Fibroblast of lung (primary cell): ENCODE data around the gene GET3. TPM values are rescaled to one million over a fixed set of nuclear protein-coding genes. Genes with fewer than 3 reads are reported as not detected.

Source experiments
- DNase-seq, 2 donors: peaks; one replicate each; pipeline versions ENCODE4 v3.0.0 to v3.0.0-alpha.2; 2010; ENCODE audit warnings: low read depth in 2 of 2
- H2AFZ ChIP-seq: 2 replicates; pipeline ENCODE4 v1.5.1; 2012; ENCODE audit warnings: low read length, control low read depth, inconsistent platforms
- H3K27ac ChIP-seq: 2 replicates; pipeline ENCODE4 v1.5.1; 2011; ENCODE audit warnings: low read length, control low read depth; ENCODE audit not compliant: insufficient read depth
- H3K27me3 ChIP-seq: 2 replicates; pipeline ENCODE4 v1.5.1; 2011; ENCODE audit warnings: mild to moderate bottlenecking, low read length; ENCODE audit not compliant: control insufficient read depth, insufficient read depth
- H3K36me3 ChIP-seq: 2 replicates; pipeline ENCODE4 v1.5.1; 2011; ENCODE audit warnings: low read length; ENCODE audit not compliant: control insufficient read depth, insufficient read depth
- H3K4me1 ChIP-seq: 2 replicates; pipeline ENCODE4 v1.5.1; 2011; ENCODE audit warnings: low read length; ENCODE audit not compliant: control insufficient read depth, insufficient read depth; ENCODE audit errors: extremely low read depth
- H3K4me2 ChIP-seq: 2 replicates; pipeline ENCODE4 v1.5.1; 2011; ENCODE audit warnings: low read length, control low read depth; ENCODE audit not compliant: insufficient read depth; ENCODE audit errors: extremely low read depth
- H3K4me3 ChIP-seq, 4 experiments: fragments of 200-600 bp in 1 of 4; sonication (generic) in 1 of 4; replicated peaks in 1 of 4; 2 replicates each; pipeline ENCODE4 v1.5.1; 2011 to 2016; ENCODE audit warnings: low read length in 4 of 4, low read depth in 3 of 4, mild to moderate bottlenecking in 3 of 4, control low read depth in 2 of 4, inconsistent platforms in 1 of 4, mixed read lengths in 1 of 4; ENCODE audit not compliant: insufficient read depth in 1 of 4; ENCODE audit errors: control extremely low read depth in 1 of 4
- H3K79me2 ChIP-seq: 2 replicates; pipeline ENCODE4 v1.5.1; 2012; ENCODE audit warnings: mild to moderate bottlenecking, low read length, inconsistent platforms; ENCODE audit not compliant: control insufficient read depth, insufficient read depth
- H3K9ac ChIP-seq: 2 replicates; pipeline ENCODE4 v1.5.1; 2011; ENCODE audit warnings: mild to moderate bottlenecking, low read length, control low read depth; ENCODE audit not compliant: insufficient read depth
- H3K9me3 ChIP-seq: 2 replicates; pipeline ENCODE4 v1.5.1; 2012; ENCODE audit warnings: low read depth, low read length; ENCODE audit not compliant: control insufficient read depth, insufficient read depth
- H4K20me1 ChIP-seq: 2 replicates; pipeline ENCODE4 v1.5.1; 2011; ENCODE audit warnings: low read length; ENCODE audit not compliant: control insufficient read depth, insufficient read depth; ENCODE audit errors: extremely low read depth
- EZH2 ChIP-seq: IDR thresholded peaks from 2 replicates; pipeline ENCODE4 v1.5.1; 2012; ENCODE audit warnings: low read length, control low read depth, mild to moderate bottlenecking; ENCODE audit errors: missing control alignments
- polyA plus RNA-seq, 2 donors: library from polyadenylated mRNA; depleted of rRNA in 1 of 2; stranded (reverse) in 1 of 2; unstranded in 1 of 2; fragments of >200 nt; gene quantifications; 2 replicates each; pipeline ENCODE4 v1.2.1, GENCODE V29; 2011 to 2012; ENCODE audit warnings: missing spikeins in 1 of 2
- total RNA-seq: library from RNA; depleted of rRNA; stranded (reverse); fragments of >200 nt; gene quantifications from 2 replicates; pipeline ENCODE4 v1.2.1, GENCODE V29; 2014
- TF ChIP-seq, protein P1 (sequence below), 2 donors: IDR thresholded peaks in 1 of 2; conservative IDR thresholded peaks in 1 of 2; 1 replicate in 1 of 2; 2 replicates in 1 of 2; pipeline ENCODE4 v1.5.1; 2011 to 2012; ENCODE audit warnings: low read length in 2 of 2, control low read depth in 1 of 2, inconsistent platforms in 1 of 2, low read depth in 1 of 2, mild to moderate bottlenecking in 1 of 2

The GET3 gene
- total and polyA plus RNA-seq, 2 donors (not counting 1 experiment from before 2014, with no cell fraction given), result 94.1 to 123 TPM

- DNase-seq, result no peak
- peaks cover 16% of the 10 kb centered on the region for H3K27me3 ChIP-seq
- H3K36me3 ChIP-seq, result no peaks in the 10 kb centered on the region
- H3K27ac ChIP-seq, result no peak overlapping the region
- H4K20me1 ChIP-seq, result no peaks in the 10 kb centered on the region
- H2AFZ ChIP-seq, result no peak overlapping the region
- no peak for TF ChIP-seq EZH2
- TF ChIP-seq, protein P1, sequence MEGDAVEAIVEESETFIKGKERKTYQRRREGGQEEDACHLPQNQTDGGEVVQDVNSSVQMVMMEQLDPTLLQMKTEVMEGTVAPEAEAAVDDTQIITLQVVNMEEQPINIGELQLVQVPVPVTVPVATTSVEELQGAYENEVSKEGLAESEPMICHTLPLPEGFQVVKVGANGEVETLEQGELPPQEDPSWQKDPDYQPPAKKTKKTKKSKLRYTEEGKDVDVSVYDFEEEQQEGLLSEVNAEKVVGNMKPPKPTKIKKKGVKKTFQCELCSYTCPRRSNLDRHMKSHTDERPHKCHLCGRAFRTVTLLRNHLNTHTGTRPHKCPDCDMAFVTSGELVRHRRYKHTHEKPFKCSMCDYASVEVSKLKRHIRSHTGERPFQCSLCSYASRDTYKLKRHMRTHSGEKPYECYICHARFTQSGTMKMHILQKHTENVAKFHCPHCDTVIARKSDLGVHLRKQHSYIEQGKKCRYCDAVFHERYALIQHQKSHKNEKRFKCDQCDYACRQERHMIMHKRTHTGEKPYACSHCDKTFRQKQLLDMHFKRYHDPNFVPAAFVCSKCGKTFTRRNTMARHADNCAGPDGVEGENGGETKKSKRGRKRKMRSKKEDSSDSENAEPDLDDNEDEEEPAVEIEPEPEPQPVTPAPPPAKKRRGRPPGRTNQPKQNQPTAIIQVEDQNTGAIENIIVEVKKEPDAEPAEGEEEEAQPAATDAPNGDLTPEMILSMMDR (conservative IDR thresholded peaks at IDR 0.05 in 1 of 2, IDR thresholded peaks at IDR 0.05 in 1 of 2; ENCODE audit: low read depth in 1 of 2, low read length in 2 of 2), result no peak
- no peak overlapping the region for H3K9ac ChIP-seq
- no peak overlapping the region for H3K4me2 ChIP-seq
- H3K9me3 ChIP-seq, result no peaks in the 10 kb centered on the region
- H3K4me3 ChIP-seq, result no peak overlapping the region
- H3K79me2 ChIP-seq, result no peaks in the 10 kb centered on the region
- peaks cover 4% of the 10 kb centered on the region for H3K4me1 ChIP-seq
These were observed 17.3 kb downstream of the GET3 start for GRCh38 chr19:12754465-12755196.

DNA sequence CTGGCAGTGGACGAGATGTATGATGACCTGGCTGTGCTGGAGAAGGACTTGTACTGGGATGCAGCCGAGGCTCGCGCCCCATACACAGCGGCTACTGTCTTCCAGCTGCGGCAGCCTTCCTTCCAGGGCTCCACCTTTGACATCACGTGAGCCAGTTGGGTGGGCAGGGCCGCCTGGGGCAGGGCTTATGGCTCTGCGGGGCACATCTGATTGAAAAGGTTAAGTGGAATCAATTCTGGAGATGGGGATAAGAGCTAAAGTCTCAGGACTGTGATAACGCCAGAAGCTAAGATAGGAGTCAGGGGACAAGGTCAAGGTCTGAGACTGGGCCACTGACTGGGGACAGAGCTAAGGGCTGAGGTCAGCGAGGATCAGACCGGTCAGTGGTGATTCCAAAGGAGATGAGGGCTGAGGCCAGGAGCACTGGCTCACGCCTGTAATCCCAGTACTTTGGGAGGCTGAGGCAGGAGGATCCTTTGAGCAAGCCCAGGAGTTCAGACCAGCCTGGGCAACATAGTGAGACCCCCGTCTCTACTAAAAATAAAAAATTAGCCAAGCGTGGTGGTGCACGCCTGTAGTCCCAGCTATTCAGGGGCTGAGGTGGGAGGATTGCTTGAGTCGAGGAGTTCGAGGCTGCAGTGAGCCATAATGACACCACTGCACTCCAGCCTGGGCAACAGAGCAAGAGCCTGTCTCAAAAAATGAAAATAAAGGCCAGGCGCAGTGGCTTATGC is 19.0 kb downstream of the GET3 start:
- no peaks in the 10 kb centered on the region for H3K4me1 ChIP-seq
- H3K4me2 ChIP-seq, result no peak overlapping the region
- H4K20me1 ChIP-seq, result no peaks in the 10 kb centered on the region
- peaks cover 13% of the 10 kb centered on the region for H3K27me3 ChIP-seq
- H3K36me3 ChIP-seq, result no peaks in the 10 kb centered on the region
- no peak overlapping the region for H3K4me3 ChIP-seq
- no peak overlapping the region for H2AFZ ChIP-seq
- DNase-seq, result no peak
- no peak overlapping the region for H3K27ac ChIP-seq
- no peaks in the 10 kb centered on the region for H3K79me2 ChIP-seq
- TF ChIP-seq, protein P1 (conservative IDR thresholded peaks at IDR 0.05 in 1 of 2, IDR thresholded peaks at IDR 0.05 in 1 of 2; ENCODE audit: low read depth in 1 of 2, low read length in 2 of 2), result no peak
- no peak for TF ChIP-seq EZH2
- H3K9ac ChIP-seq, result no peak overlapping the region
- no peaks in the 10 kb centered on the region for H3K9me3 ChIP-seq

GRCh38 chr19:12757544-12758274 is 20.4 kb downstream of the GET3 start:
- H3K79me2 ChIP-seq, result no peaks in the 10 kb centered on the region
- TF ChIP-seq, protein P1 (conservative IDR thresholded peaks at IDR 0.05 in 1 of 2, IDR thresholded peaks at IDR 0.05 in 1 of 2; ENCODE audit: low read depth in 1 of 2, low read length in 2 of 2), result peak; percentile 65 to 80
- no peak for TF ChIP-seq EZH2
- H3K4me3 ChIP-seq, result peak overlapping the region in 3 of 4 experiments; percentile 24 to 56 (median 40)
- peak; percentile 63 to 70 for DNase-seq
- no peaks in the 10 kb centered on the region for H3K4me1 ChIP-seq
- no peaks in the 10 kb centered on the region for H3K9me3 ChIP-seq
- peak overlapping the region; percentile 48 for H3K4me2 ChIP-seq
- H3K27me3 ChIP-seq, result peaks cover 3% of the 10 kb centered on the region
- no peaks in the 10 kb centered on the region for H4K20me1 ChIP-seq
- no peak overlapping the region for H3K9ac ChIP-seq
- no peak overlapping the region for H3K27ac ChIP-seq
- peak overlapping the region; percentile 17 for H2AFZ ChIP-seq
- H3K36me3 ChIP-seq, result no peaks in the 10 kb centered on the region
